Measurements from ENCODE around the gene XPOT. TPM values are rescaled to one million over a fixed set of nuclear protein-coding genes. Genes with fewer than 3 reads are reported as not detected.

The XPOT gene
- total RNA-seq, 4 donors from 2014 or later, result 54.7 to 85.5 (median 63.6) TPM

DNA sequence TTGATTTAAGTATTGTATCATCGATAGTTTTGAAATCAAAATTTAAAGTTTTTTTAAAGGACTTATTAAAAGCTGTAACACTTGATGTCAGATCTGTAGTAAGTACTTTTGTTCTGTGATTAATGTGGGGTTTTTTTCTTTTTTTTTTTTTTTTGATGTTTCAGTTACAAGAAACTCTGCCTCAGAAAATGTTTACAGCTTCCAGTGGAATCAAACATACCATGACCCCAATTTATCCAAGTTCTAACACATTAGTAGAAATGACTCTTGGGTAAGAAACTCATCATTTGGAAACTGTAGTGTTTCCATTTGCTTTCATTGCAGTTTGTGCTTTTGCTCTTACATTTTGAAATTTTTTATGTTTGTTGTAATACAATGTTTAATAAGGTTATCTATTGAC lies 93.3 kb downstream of the XPOT start:
- Histone ChIP-seq H3K36me3 (peaks cover 25 to 43% of the 10 kb centered on the region in 2 donors), H3K27me3 (no peaks in the 10 kb centered on the region)

DNA sequence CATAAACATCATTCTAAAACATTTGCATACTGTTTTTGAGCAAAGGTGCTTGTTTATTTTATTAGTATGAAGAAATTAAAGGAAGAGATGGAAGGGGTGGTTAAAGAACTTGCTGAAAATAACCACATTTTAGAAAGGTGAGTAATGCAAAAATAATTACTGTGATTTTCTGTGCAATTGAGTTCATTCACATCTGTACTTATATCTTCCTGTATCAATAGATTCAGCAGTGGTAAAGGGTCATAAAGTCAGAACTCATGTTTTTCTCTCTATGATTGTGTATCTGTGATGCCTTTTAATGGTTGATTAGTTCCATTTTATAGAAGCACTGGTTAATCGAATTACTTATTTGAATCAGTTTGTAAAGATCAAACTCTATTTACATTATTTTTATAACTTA lies 93.7 kb downstream of the XPOT start:
- intact Hi-C loops (cut with DNase I), result no loop called here
- Histone ChIP-seq H3K9me3 (no peaks in the 10 kb centered on the region), H3K36me3 (peaks cover 25 to 42% of the 10 kb centered on the region in 2 donors), H3K27me3 (no peaks in the 10 kb centered on the region), H3K4me3 (replicated peaks in 1 of 3) (no peak overlapping the region), H3K27ac (no peak overlapping the region), H3K4me1 (no peaks in the 10 kb centered on the region)
- no peak for DNase-seq
- no peak for TF ChIP-seq POLR2A (IDR thresholded peaks at IDR 0.05)
- TF ChIP-seq, protein P1, sequence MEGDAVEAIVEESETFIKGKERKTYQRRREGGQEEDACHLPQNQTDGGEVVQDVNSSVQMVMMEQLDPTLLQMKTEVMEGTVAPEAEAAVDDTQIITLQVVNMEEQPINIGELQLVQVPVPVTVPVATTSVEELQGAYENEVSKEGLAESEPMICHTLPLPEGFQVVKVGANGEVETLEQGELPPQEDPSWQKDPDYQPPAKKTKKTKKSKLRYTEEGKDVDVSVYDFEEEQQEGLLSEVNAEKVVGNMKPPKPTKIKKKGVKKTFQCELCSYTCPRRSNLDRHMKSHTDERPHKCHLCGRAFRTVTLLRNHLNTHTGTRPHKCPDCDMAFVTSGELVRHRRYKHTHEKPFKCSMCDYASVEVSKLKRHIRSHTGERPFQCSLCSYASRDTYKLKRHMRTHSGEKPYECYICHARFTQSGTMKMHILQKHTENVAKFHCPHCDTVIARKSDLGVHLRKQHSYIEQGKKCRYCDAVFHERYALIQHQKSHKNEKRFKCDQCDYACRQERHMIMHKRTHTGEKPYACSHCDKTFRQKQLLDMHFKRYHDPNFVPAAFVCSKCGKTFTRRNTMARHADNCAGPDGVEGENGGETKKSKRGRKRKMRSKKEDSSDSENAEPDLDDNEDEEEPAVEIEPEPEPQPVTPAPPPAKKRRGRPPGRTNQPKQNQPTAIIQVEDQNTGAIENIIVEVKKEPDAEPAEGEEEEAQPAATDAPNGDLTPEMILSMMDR (IDR thresholded peaks at IDR 0.05), result no peak
- 90 to 97% methylated on average over 1 of the region's 1 CpG for WGBS, 2 donors

More for the DNA sequence above, 93.3 kb downstream of the XPOT start:
- Histone ChIP-seq H3K27ac (no peak overlapping the region), H3K4me3 (replicated peaks in 1 of 3) (no peak overlapping the region), H3K4me1 (no peaks in the 10 kb centered on the region), H3K9me3 (no peaks in the 10 kb centered on the region)
- DNase-seq, result no peak
- 95 to 96% methylated on average over 1 of the region's 1 CpG for WGBS, 2 donors
- intact Hi-C loops (cut with DNase I), result no loop called here
- no peak for TF ChIP-seq POLR2A (IDR thresholded peaks at IDR 0.05)
- TF ChIP-seq, protein P1 (IDR thresholded peaks at IDR 0.05), result no peak

DNA sequence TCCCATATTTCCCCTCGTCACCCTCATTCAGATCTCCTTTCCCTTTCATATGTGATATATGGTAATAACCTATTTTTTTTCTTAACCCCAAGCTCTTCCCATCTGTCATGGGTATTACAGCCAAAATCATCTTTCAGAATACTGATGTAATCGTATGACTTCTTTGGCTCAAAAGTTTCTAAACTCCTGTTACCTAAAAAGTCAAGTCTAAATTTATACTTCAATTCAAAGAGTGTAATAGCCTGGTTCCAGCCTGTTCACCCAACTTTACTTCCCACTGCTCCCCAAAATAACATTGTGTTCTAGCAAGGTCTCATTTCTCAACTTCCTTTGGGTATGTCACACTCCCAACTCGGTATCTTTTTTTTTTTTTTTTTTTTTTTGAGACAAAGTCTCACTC lies 96.2 kb downstream of the XPOT start:
- TF ChIP-seq POLR2A (IDR thresholded peaks at IDR 0.05), result no peak
- TF ChIP-seq, protein P1 (IDR thresholded peaks at IDR 0.05), result no peak
- no peaks in the 10 kb centered on the region for H3K4me1 ChIP-seq
- 87 to 94% methylated on average over 3 of the region's 3 CpGs for WGBS, 2 donors
- peaks cover 21 to 30% of the 10 kb centered on the region in 2 donors for H3K36me3 ChIP-seq
- no peaks in the 10 kb centered on the region for H3K9me3 ChIP-seq
- DNase-seq, result no peak
- H3K27me3 ChIP-seq, result no peaks in the 10 kb centered on the region
- H3K27ac ChIP-seq, result no peak overlapping the region
- H3K4me3 ChIP-seq (replicated peaks in 1 of 3), result no peak overlapping the region
- intact Hi-C loops (cut with DNase I), result no loop called here

Small RNA genes within 50 kb of the gene (small RNA-seq; reads per million reads assigned to genes)
- not detected for gene RF01210

Other genes with a start within 250 kb of the XPOT start
- gene KICS2, start 182.1 kb upstream of the XPOT start, total RNA-seq, result 10 to 100 TPM; 11.9 to 20.0 (median 18.6) TPM
- not detected for gene C12orf56, start 13.6 kb upstream of the XPOT start, total RNA-seq
- gene TBK1, start 47.7 kb downstream of the XPOT start, total RNA-seq, result 10 to 100 TPM; 27.7 to 42.1 (median 33.4) TPM
- gene RASSF3, start 206.1 kb downstream of the XPOT start, total RNA-seq, result 10 to 100 TPM in 2 of 4 donors, 1 to 10 TPM in 2; 7.3 to 18.7 (median 11.2) TPM

Measured in thyroid gland (tissue), 4 donors.